Measurements from ENCODE around the gene PHF5A. TPM values are rescaled to one million over a fixed set of nuclear protein-coding genes. Genes with fewer than 3 reads are reported as not detected.
"Not testable (repeated sequence)": the region's sequence is repeated elsewhere in the genome, so short reads cannot be mapped to it uniquely, and the experiment has no call there.

PHF5A gene
- total RNA-seq, 1 experiment from 2014 or later, result 133 TPM

GRCh38 chr22:41460071-41460470 is 8.4 kb downstream of the PHF5A start:
- in situ Hi-C loops (cut with HindIII; ENCODE audit: low sequenced_read_pairs), result not testable (repeated sequence)
- peak; percentile 31 for DNase-seq (ENCODE audit: low spot score)

GRCh38 chr22:41459431-41459830 is 9.1 kb downstream of the PHF5A start:
- in situ Hi-C loops (cut with HindIII; ENCODE audit: low sequenced_read_pairs), result no loop called here
- no peak for DNase-seq (ENCODE audit: low spot score)

- DNase-seq (ENCODE audit: low spot score), result no peak
- in situ Hi-C loops (cut with HindIII; ENCODE audit: low sequenced_read_pairs), result no loop called here
These were observed 10.2 kb downstream of the PHF5A start for GRCh38 chr22:41458161-41458728.

GRCh38 chr22:41448189-41448808 is 20.2 kb downstream of the PHF5A start:
- DNase-seq (ENCODE audit: low spot score), result peak; percentile 100
- in situ Hi-C loops (cut with HindIII; ENCODE audit: low sequenced_read_pairs), result no loop called here

GRCh38 chr22:41447435-41448188 is 20.9 kb downstream of the PHF5A start:
- DNase-seq (ENCODE audit: low spot score), result peak; percentile 73
- in situ Hi-C loops (cut with HindIII; ENCODE audit: low sequenced_read_pairs), result no loop called here

- DNase-seq (ENCODE audit: low spot score), result peak; percentile 95
- in situ Hi-C loops (cut with HindIII; ENCODE audit: low sequenced_read_pairs), result no loop called here
These were observed 21.7 kb downstream of the PHF5A start, which contains the start of gene TOB2 for GRCh38 chr22:41446639-41447434. Gene TOB2 (minus strand): TSS chr22:41446801. CDS start chr22:41437345, 9,456 bp downstream.

GRCh38 chr22:41446057-41446501 is 22.4 kb downstream of the PHF5A start:
- in situ Hi-C loops (cut with HindIII; ENCODE audit: low sequenced_read_pairs), result no loop called here
- no peak for DNase-seq (ENCODE audit: low spot score)

GRCh38 chr22:41445129-41446056 is 23.1 kb downstream of the PHF5A start:
- DNase-seq (ENCODE audit: low spot score), result peak; percentile 62

GRCh38 chr22:41444360-41445128 is 23.9 kb downstream of the PHF5A start:
- in situ Hi-C loops (cut with HindIII; ENCODE audit: low sequenced_read_pairs), result no loop called here
- peak; percentile 97 for DNase-seq (ENCODE audit: low spot score)

More at GRCh38 chr22:41445129-41446056, 23.1 kb downstream of the PHF5A start:
- in situ Hi-C loops (cut with HindIII; ENCODE audit: low sequenced_read_pairs), result no loop called here

GRCh38 chr22:41442240-41442792 is 26.2 kb downstream of the PHF5A start:
- in situ Hi-C loops (cut with HindIII; ENCODE audit: low sequenced_read_pairs), result no loop called here

GRCh38 chr22:41440511-41440910 is 28.0 kb downstream of the PHF5A start:
- in situ Hi-C loops (cut with HindIII; ENCODE audit: low sequenced_read_pairs); DNase-seq (ENCODE audit: low spot score): not testable (repeated sequence)

More at GRCh38 chr22:41442240-41442792, 26.2 kb downstream of the PHF5A start:
- DNase-seq (ENCODE audit: low spot score), result peak; percentile 93

GRCh38 chr22:41437198-41437597 is 31.3 kb downstream of the PHF5A start:
- in situ Hi-C loops (cut with HindIII; ENCODE audit: low sequenced_read_pairs), result no loop called here
- DNase-seq (ENCODE audit: low spot score), result peak; percentile 56

- in situ Hi-C loops (cut with HindIII; ENCODE audit: low sequenced_read_pairs), result no loop called here
- no peak for DNase-seq (ENCODE audit: low spot score)
These were observed 32.0 kb downstream of the PHF5A start for GRCh38 chr22:41436322-41437113.

- DNase-seq (ENCODE audit: low spot score), result no peak
- in situ Hi-C loops (cut with HindIII; ENCODE audit: low sequenced_read_pairs), result no loop called here
These were observed 32.9 kb downstream of the PHF5A start for GRCh38 chr22:41435560-41435959.

GRCh38 chr22:41434361-41435003 is 34.0 kb downstream of the PHF5A start:
- in situ Hi-C loops (cut with HindIII; ENCODE audit: low sequenced_read_pairs), result not testable (repeated sequence)
- DNase-seq (ENCODE audit: low spot score), result peak; percentile 83

GRCh38 chr22:41433480-41433879 is 35.0 kb downstream of the PHF5A start:
- DNase-seq (ENCODE audit: low spot score); in situ Hi-C loops (cut with HindIII; ENCODE audit: low sequenced_read_pairs): not testable (repeated sequence)
